ENCODE results near the gene DMXL2.
A peak's percentile ranks its signal among the peaks of the same experiment; 100 is the strongest.
"Not testable (repeated sequence)": the region's sequence is repeated elsewhere in the genome, so short reads cannot be mapped to it uniquely, and the experiment has no call there.

DMXL2 gene

GRCh38 chr15:51622604-51623370 is at the start of gene DMXL2:
Gene DMXL2, minus strand, starts transcription at chr15:51622771. Its CDS starts 226 bp downstream, at chr15:51622545.
- peak; percentile 64 to 89 for DNase-seq

DNA sequence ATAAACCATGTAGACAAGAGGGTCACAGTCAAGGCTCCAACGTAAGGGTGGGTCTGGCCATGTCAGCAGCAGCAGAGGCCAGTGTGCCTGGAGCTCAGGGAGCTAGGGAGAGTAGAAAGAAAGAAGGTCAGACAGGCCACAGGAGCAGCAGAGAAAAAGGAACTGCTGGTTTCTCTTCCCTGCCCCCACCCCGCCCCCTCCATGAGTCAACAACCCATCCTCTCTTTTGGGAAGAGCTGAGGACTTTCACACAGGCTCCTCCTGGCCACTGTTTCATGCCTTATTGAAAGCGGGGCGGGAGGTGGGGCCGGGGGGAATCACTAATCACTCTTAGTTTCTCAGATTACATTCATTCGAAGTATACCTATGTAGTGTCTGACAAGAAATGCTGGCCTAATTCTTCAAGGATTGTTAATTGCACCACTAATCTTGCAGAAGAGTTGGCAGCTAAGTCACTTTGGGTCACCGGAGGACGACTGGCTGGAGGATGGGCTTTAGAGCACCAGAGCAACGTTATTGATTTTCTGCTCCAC is 49.6 kb upstream of the DMXL2 start:
- DNase-seq: peak; percentile 41 to 42

DNA sequence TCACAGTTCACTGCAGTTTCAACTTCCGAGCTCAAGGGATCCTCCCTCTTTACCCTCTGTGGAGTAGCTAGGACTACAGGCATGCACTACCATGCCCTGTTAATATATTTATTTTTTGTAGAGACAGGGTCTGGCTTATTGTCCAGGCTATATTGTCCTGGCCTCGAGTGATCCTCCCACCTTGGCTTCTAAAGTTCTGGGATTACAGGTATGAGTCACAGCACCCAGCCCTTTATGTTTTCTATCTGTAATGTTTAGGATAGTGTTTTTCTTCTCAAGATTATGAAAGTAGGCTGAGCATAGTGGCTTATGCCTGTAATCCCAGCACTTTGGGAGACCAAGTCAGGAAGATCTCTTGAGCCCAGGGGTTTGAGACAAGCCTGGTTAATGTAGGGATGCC is 46.8 kb upstream of the DMXL2 start:
- no peak for DNase-seq

DNA sequence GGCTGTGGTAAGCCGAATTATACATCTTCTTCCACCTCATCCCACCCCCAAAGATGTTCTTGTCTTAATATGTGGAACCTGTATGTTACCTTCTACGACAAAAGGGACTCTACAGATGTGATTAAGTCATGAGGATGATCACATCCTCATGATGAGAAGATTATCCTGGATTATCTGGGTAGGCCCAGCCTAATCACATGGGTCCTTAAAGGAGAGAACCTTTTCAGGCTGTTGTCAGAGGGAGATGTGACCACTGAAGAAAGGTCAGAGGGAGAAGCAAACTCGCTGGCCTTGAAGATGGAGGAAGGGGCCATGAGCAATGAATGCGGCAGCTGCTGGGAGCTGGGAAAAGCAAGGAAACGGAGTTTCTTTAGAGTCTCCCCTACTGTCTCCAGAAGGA is 45.9 kb upstream of the DMXL2 start:
- DNase-seq: no peak

DNA sequence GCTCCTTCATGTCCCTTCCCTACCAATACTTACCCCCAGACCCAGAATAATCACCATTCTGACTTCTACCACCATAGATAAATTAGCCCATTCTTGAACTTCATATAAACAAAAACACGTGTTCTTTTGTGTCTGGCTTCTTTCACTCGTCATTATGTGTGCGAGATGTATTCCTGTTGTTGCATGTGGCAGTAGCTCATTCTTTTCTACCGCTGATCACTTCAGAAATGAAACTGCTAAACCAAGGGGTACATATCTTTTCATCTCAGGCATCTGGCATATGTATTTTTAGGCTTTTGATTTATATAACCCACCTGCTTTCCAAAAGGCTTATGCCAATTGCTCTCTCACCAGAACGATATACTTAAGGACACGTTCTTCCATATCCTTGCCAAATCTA is 44.9 kb upstream of the DMXL2 start:
- no peak for DNase-seq

- no peak for DNase-seq
Observed at GRCh38 chr15:51661072-51661471, 38.5 kb upstream of the DMXL2 start.

GRCh38 chr15:51658664-51659063 is 36.1 kb upstream of the DMXL2 start:
- DNase-seq: no peak

DNA sequence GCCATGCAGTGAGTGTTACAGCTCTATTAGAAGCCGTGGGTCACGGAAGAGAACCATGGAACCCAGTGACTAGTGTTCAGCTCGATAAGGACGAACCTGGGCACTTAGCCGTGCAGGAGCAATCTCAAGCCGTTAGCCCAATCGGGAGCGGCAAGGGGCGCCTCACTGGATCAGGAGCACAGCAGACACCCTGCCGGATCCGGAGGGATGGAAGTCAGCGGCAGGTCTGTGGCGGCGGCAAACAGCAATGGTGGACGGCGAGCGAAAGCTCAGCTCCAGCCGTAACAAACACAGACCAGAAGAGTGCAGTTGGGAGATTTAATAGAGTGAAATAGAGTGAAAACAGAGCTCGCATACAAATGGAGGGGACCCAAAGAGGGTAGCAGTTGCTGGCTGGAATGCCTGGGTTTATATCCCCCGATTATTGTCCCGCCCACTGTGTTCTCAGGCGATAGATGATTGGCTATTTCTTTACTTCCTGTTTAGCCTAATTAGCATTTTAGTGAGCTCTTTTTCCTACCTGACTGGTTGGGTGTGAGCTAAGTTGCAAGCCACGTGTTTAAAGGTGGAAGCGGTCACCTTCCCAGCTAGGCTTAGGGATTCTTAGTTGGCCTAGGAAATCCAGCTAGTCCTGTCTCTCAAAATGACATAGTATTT is 33.0 kb upstream of the DMXL2 start:
- DNase-seq: not testable (repeated sequence)

DNA sequence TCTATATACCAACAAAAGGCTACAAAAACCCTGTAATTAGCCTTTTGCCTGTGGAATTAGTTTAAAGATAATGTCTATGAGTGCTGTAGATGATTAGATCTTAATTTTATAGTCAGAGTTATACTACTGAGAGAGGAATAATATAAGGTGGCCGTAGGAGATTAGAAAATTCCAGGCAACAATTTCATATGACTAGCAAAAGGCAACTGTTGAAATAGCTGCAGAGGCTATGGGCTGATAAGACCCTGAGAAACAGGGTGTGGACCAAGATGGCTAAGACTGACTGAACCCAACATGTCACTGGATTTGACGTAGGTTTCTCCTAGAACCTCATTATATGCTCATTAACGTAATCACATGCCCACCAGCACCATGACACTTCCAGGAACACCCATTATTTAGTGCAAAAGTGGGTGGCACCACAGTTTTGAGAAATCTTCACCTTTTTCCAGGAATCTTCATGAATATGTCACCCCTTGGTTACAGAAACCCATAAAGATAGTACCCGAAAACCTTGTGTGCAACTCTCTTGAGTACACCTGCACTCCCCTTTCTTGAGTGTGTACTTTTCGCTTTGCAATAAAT is 29.6 kb upstream of the DMXL2 start:
- DNase-seq: no peak

DNA sequence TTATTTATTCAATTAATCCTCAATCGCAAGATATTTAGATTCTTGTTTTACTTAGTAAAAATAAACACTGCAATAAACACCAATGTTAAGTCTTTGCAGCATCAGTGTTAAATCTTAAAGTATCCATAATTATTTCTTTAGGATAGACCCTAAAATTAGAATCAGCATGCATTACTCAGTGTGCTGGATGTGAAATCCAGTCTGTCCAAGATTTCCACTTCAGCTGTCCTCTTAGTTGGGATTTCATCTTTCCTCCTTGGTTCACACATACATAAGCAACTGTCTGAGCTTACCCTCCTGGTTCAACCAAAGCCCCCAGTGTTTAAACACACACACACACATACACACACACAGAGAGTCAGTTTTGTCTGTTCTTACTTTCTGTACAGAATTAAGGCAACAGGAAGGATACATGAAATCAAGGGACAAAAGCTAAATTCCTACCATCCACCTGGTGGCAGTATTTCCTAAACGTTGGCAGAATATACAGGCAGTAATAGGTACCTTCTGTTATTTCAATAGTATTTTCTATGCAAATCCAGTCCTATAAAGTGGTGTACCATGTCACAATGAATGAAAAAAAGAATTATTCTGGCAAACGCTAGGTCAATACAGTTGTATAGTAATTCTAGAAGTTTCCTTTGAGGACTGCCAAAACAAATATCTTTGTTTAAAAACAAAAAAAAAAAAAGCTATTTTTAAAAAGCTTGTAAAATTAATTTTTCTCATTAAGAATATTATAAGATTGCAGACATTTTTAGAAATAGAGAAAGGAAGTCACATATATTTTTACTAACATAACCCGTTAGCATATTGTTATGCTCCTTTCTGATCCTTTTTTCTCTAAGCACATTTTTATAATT is 27.3 kb upstream of the DMXL2 start:
- DNase-seq: peak; percentile 90 to 94

GRCh38 chr15:51648643-51649042 is 26.1 kb upstream of the DMXL2 start:
- DNase-seq: not testable (repeated sequence)

GRCh38 chr15:51648101-51648500 is 25.5 kb upstream of the DMXL2 start:
- not testable (repeated sequence) for DNase-seq

GRCh38 chr15:51647128-51647562 is 24.6 kb upstream of the DMXL2 start:
- DNase-seq: peak; percentile 94 to 98

GRCh38 chr15:51642696-51643095 is 20.1 kb upstream of the DMXL2 start:
- DNase-seq: no peak

DNA sequence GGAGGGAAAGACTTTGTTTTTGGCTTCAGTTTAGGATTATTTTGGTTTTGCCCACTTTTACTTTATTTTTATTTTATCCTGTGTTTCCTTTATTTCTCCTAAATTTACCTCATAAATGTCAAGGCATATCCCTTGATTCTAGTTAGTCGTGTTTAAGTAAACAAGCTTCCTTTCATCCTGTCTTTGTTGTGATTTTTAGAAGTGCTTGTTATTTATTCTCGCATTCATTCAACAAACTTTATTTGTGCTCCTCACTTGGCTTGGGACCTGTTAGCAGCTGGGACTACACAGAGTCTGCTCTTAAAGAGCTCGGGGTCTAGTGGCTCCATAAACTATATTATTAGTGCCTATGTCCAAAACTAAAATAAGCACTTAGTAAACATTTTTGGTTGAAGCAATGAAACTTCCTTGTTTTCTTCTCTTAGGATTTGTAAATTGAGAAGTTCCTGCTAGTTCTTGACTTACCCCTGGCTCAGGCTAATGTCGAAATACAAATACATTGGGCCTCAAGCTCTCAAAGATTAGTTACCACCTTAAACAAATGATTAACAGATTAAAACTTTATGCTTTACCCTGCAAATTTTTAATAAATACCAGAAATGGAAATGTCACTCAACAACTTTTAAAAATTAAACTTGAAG is 19.0 kb upstream of the DMXL2 start:
- DNase-seq: peak in 1 of 2 experiments; percentile 11

- no peak for DNase-seq
Observed at GRCh38 chr15:51634591-51635198, 12.1 kb upstream of the DMXL2 start.

DNA sequence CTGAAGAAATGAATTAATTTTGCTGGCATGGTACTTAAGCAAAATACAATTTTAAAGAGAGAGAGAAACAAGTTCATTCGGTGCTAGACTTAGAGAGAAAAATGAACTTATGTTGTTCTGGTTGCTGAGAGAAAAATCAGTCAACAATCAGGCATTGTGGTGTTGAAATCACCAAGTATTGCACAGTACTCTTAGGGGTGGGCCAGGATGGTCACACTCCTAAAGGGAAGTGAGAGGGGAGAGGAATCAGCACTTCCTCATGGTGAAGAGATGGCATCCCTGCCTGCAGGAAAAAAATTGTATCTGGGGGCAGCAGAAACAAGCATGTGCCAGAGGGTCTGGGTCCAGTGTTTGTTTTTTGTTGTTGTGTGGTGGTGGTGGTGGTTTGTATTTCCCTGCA is 7.0 kb upstream of the DMXL2 start:
- peak; percentile 49 to 57 for DNase-seq

GRCh38 chr15:51625236-51625635 is 2.7 kb upstream of the DMXL2 start:
- DNase-seq: no peak

GRCh38 chr15:51624022-51624421 is 1.5 kb upstream of the DMXL2 start:
- no peak for DNase-seq

GRCh38 chr15:51623386-51623938 is 891 bp upstream of the DMXL2 start:
- peak; percentile 42 for DNase-seq

DNA sequence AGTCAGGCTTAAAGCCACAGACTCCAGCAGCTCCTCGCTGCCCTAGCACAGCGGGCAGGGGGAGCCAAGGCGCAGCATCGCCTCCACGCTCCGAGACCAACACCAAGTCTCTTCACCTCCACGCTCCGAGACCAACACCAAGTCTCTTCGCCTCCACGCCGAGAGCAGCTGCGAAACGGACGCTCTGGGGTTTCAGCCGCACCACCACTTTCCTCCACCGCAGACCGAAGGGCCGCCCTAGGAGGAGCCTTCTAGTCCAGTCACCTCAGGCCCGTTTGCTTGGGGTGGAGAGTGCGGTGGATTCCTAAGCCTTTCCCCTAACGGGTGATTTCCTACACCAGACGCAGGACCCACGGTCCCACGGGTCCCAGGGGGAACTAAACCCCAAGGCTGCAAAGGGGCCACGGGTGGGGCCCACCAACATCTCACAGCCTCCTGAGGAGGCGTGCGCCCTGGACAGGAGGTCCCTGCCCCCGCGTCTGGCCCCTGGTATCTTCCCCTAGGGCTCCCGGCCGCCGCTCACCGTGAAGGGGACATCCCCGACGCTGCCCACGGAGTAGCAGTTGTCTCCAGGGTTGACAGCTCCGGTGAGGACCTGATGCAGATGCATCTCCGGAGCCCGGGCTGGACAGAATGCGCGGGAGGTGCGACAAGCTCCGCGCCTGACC is 501 bp downstream of the DMXL2 start:
- DNase-seq: peak; percentile 46 to 49

Measured in Kasumi-1 (cell line).